ENCODE results near the gene ASPG.

The ASPG gene

DNA sequence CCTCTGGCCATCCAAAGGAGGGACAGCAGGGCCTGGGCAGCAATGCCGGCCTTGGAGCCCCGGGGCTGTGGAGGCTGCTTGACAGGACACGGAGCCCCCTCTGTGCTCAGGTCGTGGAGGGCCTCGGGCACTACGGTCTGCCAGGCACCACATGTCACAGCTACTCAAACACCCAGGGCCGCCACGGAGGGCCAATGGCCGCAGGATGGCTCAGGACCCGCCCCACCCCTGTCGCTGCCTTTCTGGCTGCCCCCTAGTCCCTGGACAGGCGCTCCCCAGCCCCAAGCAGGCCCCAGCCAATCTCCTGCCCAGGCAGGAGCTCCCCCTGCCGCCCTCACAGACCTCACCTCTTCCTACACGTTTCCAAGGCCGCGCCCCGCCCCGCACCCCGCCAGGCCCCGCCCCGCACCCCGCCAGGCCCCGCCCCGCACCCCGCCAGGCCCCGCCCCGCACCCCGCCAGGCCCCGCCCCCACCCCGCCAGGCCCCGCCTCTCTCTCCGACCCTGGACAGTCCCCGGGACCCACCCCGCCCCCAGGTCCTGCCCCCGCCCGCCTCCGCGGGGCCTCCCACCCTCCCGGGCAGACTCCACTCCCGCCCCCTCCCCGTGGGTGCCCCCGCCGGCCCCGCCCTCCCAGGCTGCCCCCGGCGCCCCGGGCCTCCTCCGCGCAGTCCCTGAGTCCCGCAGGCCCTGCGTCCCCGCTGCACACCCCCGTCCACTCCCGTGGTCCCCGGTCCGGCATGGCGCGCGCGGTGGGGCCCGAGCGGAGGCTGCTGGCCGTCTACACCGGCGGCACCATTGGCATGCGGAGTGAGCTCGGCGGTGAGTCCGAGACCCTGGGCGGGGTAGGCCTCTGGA is at the start of gene ASPG:
Gene ASPG (plus strand): TSS at position 669 of the 857 bp plus-strand sequence. CDS start 71 bp downstream, at position 740.
- DNase-seq (ENCODE audit: low read depth), result no peak

GRCh38 chr14:104036212-104036611 is 49.3 kb upstream of the ASPG start:
- DNase-seq (ENCODE audit: low read depth), result no peak

DNA sequence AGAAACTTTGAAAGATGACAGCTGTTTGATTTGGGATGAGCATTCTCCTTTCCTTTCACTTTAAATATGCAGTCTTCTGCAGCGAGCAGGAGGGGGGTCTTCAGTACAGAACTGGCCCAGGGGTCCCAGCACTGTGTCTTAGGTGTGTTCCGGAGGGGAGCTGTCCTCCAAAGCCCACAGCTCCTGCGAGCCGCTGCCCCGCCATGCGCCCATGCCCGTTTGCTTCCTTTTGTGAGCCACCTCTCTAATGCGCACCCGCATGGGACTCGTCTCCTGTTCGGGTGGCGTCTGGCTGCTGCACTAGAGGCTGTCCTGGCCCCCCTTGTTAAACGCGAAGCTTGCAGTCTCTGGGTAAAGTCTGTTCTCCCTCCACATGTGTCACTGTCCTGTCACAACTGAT is 48.4 kb upstream of the ASPG start:
- DNase-seq (ENCODE audit: low read depth), result no peak

GRCh38 chr14:104037903-104038302 is 47.6 kb upstream of the ASPG start:
- DNase-seq (ENCODE audit: low read depth), result no peak

- DNase-seq (ENCODE audit: low read depth), result no peak
These were observed 46.3 kb upstream of the ASPG start for GRCh38 chr14:104039214-104039613.

- DNase-seq (ENCODE audit: low read depth), result no peak
These were observed 45.0 kb upstream of the ASPG start for GRCh38 chr14:104040539-104040938.

- no peak for DNase-seq (ENCODE audit: low read depth)
These were observed 43.9 kb upstream of the ASPG start for GRCh38 chr14:104041430-104042104.

DNA sequence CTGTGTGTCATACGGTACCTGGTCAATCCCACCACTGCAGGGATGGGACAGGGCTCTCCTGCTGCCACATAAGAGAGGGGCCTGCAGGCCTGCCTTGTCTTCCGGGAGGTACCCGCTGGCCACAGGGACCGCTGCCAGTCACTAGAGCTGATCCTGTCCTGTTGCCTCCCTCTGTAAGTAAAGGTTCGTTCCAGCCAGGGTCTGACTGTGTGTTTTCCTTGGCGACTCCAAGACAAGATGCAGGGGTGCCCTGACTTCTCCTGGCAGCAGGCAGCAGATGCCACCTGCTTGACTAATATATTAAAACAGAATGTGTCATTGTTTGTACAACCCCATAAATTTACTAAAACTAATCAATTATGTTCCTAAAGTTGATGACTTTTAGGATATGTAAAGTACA is 41.5 kb upstream of the ASPG start:
- no peak for DNase-seq (ENCODE audit: low read depth)

DNA sequence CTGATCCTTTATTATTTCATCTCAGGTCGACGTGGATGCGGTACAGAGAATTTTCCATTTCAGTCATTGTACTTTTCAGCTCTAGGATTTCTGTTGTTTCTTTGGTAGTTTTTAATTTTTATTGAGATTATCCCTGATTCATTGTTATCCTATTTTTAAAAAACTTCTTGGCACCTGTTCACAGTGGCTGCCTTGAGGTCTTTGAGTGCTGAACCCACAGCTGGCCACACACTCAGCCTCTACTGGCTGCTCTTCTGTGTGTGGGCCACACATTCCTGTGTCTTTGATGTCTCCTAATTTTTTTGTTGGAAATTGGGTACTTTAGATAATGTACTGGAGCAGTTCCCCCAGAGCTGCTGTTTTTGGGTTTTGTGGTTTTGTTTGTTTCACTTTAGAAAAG is 37.7 kb upstream of the ASPG start:
- no peak for DNase-seq (ENCODE audit: low read depth)

DNA sequence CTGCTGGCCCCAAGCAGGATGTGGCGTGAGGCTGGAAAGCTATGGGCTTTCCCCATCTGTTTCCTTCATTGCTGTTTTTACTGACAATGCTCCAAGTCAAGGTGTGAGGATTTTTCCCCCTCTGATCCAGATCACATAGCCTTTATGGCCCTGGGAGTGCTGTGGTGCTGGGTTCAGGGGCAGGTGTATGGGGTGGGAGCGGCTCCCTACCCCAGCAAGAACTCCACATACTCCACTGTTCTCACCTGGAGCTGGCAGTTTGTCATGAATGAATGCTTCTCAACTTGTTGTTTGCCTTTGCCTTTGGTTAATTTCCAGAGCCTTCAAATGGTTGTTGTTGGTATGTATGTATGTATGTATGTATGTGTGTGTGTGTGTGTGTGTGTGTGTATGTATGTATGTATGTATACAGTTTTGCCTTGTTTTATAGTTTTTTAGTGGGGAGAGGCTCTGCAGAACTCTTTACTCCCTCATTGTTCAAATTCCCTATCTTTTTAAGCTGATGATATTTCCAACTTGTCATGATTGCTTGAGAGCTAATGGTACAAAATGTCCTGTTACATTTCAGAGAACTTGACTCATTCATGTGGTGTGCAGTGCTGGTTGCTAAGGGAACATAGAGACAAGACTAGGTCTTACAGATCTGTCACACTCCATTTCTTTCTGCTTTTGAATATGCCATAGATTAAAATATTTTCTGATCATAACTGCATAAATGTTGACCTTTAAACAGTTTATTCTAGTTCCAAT is 36.6 kb upstream of the ASPG start:
- no peak for DNase-seq (ENCODE audit: low read depth)

GRCh38 chr14:104049576-104050240 is 35.8 kb upstream of the ASPG start:
- no peak for DNase-seq (ENCODE audit: low read depth)

DNA sequence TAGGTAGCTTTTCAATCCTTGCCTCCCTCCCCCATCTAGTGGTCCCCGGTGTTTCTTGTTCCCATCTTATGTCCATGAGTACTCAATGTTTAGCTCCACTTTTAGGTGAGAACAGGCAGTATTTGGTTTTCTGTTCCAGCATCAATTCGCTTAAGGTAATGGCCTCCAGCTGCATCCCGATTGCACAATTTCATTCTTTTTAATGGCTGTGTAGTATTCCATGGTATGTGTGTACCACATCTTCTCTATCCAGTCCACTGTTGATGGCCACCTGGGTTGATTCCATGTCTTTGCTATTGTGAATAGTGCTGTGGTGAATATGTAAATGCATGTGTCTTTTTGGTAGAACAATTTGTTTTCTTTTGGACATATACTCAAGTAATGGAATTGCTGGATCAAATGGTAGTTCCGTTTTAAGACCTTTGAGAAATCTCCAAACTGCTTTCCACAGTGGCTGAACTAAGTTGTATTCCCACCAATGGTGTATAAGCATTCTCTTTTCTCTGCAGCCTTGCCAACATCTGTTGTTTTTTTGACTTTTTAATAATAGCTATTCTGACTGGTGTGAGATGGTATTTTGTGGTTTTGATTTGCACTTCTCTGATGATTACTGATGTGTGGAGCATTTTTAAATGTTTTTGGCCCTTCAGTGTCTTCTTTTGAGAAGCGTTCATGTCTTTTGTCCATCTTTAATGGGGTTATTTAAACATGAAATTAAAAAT is 34.2 kb upstream of the ASPG start:
- no peak for DNase-seq (ENCODE audit: low read depth)

GRCh38 chr14:104054222-104054905 is 31.1 kb upstream of the ASPG start:
- no peak for DNase-seq (ENCODE audit: low read depth)

DNA sequence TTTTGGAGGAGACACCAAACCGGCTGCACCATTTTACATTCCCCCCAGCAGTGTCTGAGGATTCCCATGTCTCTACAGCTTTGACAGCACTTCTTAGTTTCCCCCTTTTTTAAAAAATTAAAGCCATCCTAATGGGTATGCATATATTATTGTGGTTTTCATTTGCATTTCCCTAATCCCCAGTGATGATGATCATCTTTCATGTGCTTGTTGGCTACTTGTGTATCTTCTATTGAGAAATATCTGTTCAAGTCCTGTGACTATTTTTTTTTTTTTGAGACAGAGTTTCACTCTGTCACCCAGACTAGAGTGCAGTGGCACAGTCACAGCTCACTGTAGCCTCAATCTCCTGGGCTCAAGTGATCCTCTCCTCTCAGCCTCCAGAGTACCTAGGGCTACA is 23.2 kb upstream of the ASPG start:
- DNase-seq (ENCODE audit: low read depth), result no peak

GRCh38 chr14:104064003-104064402 is 21.5 kb upstream of the ASPG start:
- DNase-seq (ENCODE audit: low read depth), result no peak

DNA sequence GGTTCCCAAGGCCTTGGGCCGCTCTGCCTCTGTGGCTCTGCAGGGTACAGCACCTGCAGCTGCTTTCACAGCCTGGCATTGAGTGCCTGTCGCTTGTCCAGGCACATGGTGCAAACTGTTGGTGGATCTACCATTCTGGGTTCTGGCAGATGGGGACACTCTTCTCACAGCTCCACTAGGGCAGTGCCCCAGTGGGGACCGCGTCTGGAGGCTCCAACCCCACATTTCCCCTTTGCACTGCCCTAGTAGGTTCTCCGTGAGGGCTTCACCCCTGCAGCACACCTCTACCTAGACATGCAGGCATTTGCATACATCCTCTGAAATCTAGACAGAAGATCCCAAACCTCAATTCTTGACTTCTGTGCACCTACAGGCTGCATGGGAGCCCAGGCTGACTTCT is 19.2 kb upstream of the ASPG start:
- no peak for DNase-seq (ENCODE audit: low read depth)

- DNase-seq (ENCODE audit: low read depth), result no peak
These were observed 18.7 kb upstream of the ASPG start for GRCh38 chr14:104066719-104067295.

DNA sequence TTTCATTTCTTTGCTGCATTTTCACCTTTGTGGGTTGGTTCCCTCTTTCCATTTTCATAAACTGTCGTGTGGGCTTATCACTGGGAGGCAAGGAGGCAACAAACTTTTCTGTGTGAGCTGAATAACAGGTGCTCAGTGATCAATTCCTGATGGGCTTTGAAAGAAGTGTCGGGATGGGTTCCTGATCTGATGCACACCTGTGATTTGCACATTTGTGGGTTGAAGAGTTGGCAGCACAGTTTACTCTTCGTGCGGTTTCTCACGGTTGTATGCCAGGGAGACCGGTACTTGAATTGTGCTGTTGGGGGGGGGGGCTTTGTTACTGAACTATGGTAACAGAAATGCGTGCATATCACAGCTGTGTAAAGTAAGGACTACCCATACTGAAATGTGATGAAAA is 16.0 kb upstream of the ASPG start:
- DNase-seq (ENCODE audit: low read depth), result no peak

GRCh38 chr14:104072586-104072985 is 12.9 kb upstream of the ASPG start:
- no peak for DNase-seq (ENCODE audit: low read depth)

- no peak for DNase-seq (ENCODE audit: low read depth)
These were observed 11.7 kb upstream of the ASPG start for GRCh38 chr14:104073764-104074163.

Data from stimulated activated CD8-positive, alpha-beta memory T cell treated with anti-CD3 and anti-CD28 coated beads, Interleukin-15, amount 100 ng/mL, for 24 hours (primary cell).